ELF-1 (cell line): ENCODE results near the gene TBC1D17.

ENCODE experiments used
- DNase-seq: peaks from one replicate; pipeline ENCODE4 v3.0.0-alpha.2; 2016; ENCODE audit warnings: low read depth, low spot score

TBC1D17 gene

DNA sequence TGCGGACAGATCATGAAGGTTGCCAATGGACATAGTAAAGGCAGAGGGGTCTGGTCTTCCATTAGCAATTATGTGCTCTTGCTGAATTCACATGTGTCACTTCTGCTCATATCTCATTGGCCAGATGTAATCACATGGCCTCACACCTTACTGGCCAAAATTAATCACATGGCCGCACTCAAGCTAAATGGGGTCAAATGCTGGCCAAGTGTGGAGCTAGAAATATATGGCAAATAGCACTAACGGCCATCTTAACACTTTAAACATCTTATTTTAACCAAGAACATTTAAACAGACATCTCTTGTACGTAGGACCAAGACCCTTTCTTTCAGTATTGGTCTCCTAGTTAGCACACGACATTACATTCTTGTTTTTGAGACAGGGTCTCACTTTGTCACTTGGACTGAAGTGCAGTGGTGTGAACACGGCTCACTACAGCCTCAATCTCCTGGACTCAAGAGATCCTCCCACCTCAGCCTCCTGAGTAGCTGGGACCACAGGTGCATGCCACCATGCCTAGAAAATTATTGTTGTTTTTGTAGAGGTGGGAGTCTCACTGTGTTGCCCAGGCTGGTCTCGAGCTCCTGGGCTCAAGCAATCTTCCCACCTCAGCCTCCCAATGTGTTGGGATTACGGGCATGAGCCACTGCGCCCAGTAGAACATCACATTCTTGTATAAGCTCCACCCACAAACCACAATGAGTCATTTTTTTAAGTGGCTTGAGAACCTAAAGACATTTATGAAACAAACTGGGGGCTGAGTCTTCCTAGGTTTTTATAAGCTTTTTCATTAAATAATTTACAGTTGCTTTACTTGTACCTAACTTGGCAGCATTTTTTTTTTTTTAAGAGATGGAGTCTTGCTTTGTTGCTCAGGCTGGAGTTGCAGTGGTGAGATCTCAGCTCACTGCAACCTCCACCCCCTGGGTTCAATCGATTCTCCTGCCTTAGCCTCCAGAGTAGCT lies 29.5 kb upstream of the TBC1D17 start:
- DNase-seq: no peak

DNA sequence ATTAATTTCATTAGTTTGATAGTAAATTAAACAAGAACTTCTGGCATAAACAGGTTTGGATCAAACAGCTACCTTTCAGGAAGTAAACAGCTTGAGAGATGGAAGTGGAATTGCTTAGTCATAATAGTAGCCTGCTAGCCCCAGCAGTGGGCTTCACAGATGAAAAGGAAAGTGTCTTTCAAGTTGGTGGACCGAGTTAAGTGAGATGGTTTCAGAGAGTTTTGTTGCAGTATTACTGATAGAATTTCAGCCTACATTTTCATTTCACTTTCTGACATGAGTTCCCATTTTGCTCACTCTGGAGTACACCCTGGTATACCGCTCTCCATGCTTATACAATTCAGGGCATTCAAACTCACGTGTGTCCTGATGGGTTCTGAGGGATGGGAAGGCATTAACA lies 28.6 kb upstream of the TBC1D17 start:
- no peak for DNase-seq

DNA sequence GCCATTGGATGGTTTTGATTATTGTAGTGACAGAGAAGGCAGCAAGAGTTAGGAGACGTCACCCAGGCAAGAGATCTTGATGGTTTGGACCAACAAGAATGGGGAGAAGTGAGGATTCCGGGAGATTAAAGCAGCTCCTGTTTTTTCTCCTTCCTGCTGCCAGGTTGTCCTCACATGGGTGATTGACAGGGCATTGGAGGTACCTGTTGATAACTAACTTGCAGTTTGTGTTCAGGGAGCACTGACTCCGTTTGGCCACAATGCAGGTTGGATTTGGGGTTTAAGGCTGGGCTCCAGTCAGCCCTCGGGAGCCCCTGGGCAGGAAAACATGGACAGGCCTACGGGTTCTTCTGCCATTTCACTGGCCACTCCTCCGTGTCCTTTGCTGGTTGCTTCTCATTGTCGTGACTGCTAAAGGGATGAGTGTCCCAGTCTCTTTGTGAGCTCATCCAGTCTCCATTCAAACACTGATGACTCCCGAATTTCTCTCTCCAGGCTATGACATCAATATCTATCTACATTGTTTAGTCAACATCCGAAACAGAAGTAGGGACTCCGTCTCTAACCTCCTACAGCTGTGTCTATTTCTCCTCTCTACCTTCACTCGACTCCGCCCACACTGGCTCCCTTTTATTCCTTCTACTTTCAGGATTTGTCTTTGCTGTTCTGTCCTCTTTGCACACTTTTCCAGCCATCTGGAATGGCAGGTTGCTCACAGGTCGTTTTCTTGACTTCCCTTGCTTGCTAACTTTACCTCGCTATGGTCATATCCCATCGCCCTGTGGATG lies 27.9 kb upstream of the TBC1D17 start:
- DNase-seq: no peak

- no peak for DNase-seq
Measured at GRCh38 chr19:49850221-49850486, 27.3 kb upstream of the TBC1D17 start.

DNA sequence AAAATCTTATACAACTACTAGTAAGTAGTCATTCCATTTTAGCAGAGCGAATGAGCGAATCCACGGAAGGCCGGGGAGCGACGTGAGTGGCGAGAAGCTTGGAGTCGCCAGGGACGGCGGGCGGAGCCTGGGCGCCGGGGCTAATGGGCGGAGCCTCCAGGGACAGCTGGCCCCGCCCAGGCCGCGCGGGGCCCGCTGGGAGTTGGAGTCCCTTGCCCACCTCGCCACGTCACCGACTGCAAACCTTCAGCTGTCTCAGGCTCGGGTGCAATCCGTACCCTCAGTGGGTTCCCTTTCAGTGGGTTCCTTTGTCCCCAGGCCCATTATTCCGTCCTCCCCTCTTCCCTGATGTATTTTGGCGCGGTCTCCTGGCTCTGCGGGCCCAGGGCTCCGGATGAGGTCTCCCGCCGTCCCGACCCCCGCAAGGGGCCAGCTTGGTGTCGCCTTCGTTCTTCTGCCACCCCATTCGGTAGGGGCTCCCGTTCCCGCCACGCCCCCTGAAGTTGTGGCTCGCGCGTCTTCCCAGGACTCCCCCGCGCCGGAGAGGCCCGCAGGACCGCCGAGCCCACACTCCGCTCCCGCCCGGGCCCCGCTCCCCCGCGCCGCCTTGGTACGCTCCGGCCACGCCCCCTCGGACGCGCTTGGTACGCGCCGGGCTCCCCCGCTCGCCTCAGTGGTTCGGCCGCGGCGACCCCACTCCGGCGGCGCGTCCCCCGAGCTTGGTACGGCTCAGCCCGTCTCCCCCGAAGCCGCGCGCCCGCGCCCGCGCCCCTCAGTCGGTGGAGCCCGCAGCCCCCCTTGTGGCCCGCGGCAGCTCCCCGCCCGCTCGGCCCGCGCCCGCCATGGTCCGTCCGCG lies 26.8 kb upstream of the TBC1D17 start, which contains the start of gene PTOV1:
TSS of gene PTOV1 (plus strand) at position 673 of the 856 bp plus-strand sequence.
- peak; percentile 94 for DNase-seq

DNA sequence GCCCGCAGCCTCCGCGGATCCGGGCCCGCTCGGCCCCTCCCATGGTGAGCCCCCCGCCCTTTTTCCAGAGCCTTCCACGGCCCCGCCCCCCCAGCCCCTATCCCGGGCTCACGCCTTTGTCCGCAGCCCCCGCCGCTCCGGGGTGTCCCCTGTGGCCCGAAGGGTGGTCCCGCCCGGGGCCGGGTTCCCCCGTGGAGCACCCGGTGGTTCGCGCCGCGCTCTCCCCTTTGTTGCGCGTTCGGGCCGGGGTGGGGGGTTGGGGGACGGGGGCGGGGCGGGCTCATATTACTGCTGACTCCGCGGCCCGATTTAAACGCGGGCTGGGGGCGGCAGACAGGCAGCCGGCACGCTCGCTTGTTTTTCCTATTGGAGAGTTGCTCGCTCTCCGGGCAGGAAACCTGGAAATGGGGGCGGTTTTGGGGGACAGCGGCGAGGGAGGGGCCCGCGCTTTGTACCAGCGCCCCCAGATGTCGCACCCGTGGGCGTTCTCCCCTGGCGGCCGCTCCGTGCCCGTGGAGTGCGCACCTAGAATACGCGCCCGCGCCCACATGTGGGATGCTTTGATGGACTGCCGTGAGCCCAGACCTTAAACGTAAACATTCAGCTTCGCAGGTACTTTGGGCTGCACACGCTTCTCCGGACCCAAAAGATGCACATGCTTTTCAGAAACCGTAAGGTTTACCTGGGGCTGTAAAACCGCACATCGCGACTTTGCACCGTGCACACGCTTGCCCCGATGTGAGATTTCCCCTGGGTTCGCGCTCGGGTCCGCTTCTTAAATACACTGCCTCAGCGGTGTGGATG lies 25.8 kb upstream of the TBC1D17 start:
- DNase-seq: peak; percentile 39

- DNase-seq: peak; percentile 31
Measured at GRCh38 chr19:49852631-49853126, 24.8 kb upstream of the TBC1D17 start.

GRCh38 chr19:49853852-49854377 lies 23.6 kb upstream of the TBC1D17 start:
- no peak for DNase-seq

DNA sequence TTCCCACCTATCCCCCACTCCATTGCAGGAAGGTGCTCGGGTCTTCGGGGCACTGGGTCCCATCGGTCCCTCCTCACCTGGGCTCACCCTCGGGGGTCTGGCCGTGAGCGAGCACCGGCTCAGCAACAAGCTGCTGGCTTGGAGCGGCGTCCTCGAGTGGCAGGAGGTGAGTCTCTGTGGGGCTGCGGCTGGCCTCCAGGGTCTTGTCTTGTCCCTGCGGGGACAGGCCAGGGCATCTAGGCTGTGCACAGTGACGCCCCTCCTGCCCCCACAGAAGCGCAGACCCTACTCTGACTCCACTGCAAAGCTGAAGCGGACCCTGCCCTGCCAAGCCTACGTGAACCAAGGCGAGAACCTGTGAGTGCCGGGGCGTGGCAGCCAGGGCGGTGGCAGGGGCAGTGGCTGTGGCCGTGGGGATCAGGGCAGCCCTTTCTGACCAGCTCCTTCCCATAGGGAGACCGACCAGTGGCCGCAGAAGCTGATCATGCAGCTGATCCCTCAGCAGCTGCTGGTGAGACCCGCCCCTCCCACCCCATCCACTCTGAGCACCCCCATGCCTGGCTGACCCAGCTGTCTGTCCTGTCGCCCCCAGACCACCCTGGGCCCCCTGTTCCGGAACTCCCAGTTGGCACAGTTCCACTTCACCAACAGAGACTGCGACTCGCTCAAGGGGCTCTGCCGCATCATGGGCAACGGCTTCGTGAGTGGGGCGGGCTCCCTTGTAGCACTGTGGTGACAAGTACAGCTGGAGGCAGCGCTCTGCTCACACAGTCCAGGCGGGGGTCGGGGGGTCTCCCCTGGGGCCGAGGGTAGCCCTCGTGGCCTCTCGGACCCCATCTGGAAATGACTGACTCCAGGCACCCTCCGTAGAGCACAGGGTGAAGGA lies 22.9 kb upstream of the TBC1D17 start:
- no peak for DNase-seq

DNA sequence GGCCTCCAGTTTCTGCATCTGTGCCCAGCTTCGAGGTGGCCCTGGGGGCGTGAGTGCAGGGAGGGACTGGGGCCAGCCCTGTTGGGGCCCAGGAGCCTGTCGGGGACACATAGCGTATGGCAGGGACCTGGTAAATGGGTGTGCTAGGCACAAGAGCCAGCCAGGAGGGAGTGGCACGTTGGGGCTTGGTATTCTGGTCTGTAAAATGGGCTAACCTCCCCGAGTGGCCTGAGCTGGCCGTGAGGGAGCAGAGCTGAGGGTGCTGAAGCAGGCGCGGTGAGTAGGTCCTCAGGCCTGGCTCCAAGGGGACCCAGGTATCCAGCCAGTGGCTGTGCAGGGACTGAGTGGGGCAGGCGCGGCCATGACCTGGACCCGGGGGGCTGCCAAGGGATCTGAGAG lies 22.2 kb upstream of the TBC1D17 start:
- DNase-seq: no peak

GRCh38 chr19:49855676-49856573 lies 21.6 kb upstream of the TBC1D17 start:
- DNase-seq: no peak

- no peak for DNase-seq
Measured at GRCh38 chr19:49856574-49857021, 20.9 kb upstream of the TBC1D17 start.

DNA sequence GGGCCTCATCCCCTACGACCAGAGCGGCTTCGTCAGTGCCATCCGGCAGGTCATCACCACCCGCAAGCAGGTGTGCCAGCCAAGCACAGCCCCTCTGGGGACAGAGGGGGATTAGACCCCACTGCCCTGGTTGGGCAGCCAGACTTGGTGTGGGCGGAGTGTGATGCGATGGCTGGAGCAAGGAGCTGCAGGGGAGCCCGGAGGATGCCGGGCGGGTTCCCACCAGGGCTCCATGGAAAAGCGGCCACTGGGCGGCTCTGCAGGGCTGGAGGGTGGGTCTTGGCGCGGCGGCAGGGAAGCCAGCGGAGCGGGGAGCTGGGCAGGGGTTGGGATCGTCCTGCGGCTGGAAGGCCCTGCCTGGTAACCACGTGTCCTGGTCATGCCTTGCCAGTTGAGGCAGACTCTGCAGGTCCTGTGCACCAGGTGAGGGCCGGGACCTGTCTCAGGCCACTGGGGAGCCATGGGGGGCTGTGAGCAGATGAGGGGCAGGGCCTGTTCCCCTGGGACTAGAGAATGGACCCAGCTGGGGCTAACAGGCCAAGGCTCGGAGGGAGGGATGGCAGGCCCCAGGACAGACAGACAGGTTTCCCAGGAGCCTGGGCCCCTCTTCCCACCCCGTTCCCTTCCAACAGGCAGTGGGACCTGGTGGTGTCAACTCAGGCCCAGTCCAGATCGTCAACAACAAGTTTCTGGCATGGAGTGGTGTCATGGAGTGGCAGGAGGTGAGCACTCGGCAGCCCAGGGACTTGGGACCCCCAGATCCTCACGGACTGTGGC lies 20.3 kb upstream of the TBC1D17 start:
- DNase-seq: no peak

DNA sequence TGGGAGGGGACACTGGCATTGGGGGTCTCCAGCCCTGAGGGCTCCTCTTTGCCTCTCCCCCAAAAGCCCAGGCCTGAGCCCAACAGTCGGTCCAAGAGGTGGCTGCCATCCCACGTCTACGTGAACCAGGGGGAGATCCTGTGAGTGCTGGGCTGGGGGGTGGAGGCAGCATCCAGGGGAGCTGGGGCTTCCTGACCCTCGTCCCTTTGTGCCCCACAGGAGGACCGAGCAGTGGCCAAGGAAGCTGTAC lies 19.7 kb upstream of the TBC1D17 start:
- DNase-seq: no peak

- DNase-seq: no peak
Measured at GRCh38 chr19:49858088-49858985, 19.2 kb upstream of the TBC1D17 start.

DNA sequence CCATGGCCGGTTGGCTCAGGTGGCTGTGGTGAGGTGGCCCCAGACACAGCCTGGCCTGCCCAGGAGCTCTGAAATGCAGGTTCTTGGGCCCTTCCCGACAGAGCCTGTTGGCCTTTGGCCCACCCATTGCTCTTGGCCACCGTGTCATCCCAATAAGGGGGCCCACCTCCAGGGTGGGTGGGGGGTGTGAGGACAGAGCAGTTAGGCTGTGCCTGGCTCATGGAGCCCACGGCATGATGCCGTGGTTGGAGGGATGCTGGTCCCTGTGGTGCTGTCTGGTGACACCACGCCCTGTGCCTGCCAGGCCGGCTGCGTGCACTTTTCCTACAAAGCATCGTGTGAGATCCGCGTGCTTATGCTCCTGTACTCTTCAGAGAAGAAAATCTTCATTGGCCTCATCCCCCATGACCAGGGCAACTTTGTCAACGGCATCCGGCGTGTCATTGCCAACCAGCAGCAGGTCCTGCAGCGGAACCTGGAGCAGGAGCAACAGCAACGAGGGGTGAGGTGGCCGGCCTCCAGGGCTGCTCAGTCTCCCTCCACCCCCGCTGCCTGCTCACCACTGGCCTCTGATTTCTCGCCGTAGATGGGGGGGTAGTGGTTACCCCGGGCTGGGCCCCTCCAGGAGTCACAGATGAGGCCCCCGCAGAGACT lies 17.7 kb upstream of the TBC1D17 start:
- no peak for DNase-seq
